Hepatocyte (in vitro differentiated cells): Measurements from ENCODE around the gene MCM6.

ENCODE experiments used
- CTCF ChIP-seq: fragments of 200-600 bp; sonication (generic); IDR thresholded peaks from 2 replicates; pipeline ENCODE4 v1.5.1; 2016; ENCODE audit warnings: antibody characterized with exemption, mild to moderate bottlenecking; ENCODE audit not compliant: poor library complexity
- EZH2 ChIP-seq: fragments of 200-600 bp; sonication (generic); IDR thresholded peaks from 2 replicates; pipeline ENCODE4 v1.6.1; 2016; ENCODE audit warnings: antibody characterized with exemption, mild to moderate bottlenecking, borderline replicate concordance

GRCh38 chr2:135797497-135798274 lies 78.6 kb downstream of the MCM6 start:
- peak; percentile 80 for TF ChIP-seq CTCF
- no peak for TF ChIP-seq EZH2
